Measurements from ENCODE around the gene MICB.

DNA sequence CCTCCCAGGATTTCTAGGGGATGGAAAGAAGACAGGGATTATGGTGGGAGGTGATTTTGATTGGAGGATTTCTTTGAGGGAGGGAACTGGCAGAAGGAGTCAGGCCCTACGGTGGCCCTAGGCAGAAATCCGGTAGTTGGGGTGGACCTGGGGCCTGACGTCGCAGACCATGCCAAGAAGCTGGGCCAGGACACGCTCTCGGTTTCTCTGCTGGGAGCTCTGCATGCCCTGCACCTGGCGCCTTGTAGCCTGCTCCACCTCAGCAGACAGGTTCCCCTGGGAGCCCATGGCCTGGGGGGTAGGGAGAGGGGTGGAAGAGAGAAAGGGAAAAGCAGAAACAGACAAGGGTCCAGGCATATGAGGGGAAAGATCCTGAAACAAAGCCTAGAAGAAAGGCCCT is 47.3 kb downstream of the MICB start:
- TF ChIP-seq POLR2A (IDR thresholded peaks at IDR 0.05; ENCODE audit: extremely low read depth, insufficient read length), result no peak
- TF ChIP-seq, protein P1, sequence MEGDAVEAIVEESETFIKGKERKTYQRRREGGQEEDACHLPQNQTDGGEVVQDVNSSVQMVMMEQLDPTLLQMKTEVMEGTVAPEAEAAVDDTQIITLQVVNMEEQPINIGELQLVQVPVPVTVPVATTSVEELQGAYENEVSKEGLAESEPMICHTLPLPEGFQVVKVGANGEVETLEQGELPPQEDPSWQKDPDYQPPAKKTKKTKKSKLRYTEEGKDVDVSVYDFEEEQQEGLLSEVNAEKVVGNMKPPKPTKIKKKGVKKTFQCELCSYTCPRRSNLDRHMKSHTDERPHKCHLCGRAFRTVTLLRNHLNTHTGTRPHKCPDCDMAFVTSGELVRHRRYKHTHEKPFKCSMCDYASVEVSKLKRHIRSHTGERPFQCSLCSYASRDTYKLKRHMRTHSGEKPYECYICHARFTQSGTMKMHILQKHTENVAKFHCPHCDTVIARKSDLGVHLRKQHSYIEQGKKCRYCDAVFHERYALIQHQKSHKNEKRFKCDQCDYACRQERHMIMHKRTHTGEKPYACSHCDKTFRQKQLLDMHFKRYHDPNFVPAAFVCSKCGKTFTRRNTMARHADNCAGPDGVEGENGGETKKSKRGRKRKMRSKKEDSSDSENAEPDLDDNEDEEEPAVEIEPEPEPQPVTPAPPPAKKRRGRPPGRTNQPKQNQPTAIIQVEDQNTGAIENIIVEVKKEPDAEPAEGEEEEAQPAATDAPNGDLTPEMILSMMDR (IDR thresholded peaks at IDR 0.05; ENCODE audit: low read depth, low read length), result no peak

All from NB4 (cell line).